Mesothelial cell of epicardium (in vitro differentiated cells): ENCODE measurements around the gene NIM1K. TPM values are rescaled to one million over a fixed set of nuclear protein-coding genes. Genes with fewer than 3 reads are reported as not detected.
"Not testable (repeated sequence)": the region's sequence is repeated elsewhere in the genome, so short reads cannot be mapped to it uniquely, and the experiment has no call there.

Experiments used
- DNase-seq, 2 experiments: peaks; one replicate each; pipeline ENCODE4 v3.0.0; 2021; ENCODE audit warnings: low spot score in 2 of 2; ENCODE audit not compliant: unreplicated experiment in 2 of 2
- H3K27ac Mint-ChIP-seq: 2 replicates; pipeline ENCODE4 v1.8.0; 2021; ENCODE audit warnings: mixed read lengths
- H3K27me3 Mint-ChIP-seq: 2 replicates; pipeline ENCODE4 v1.8.0; 2021; ENCODE audit warnings: low read depth, mixed read lengths
- H3K36me3 Mint-ChIP-seq: 2 replicates; pipeline ENCODE4 v1.8.0; 2021; ENCODE audit warnings: mixed read lengths
- H3K4me1 Mint-ChIP-seq: 2 replicates; pipeline ENCODE4 v1.8.0; 2021; ENCODE audit warnings: mixed read lengths
- H3K4me3 Mint-ChIP-seq: 2 replicates; pipeline ENCODE4 v1.8.0; 2021; ENCODE audit warnings: mild to moderate bottlenecking, moderate library complexity, mixed read lengths
- H3K9me3 Mint-ChIP-seq: 2 replicates; pipeline ENCODE4 v1.8.0; 2021; ENCODE audit warnings: mixed read lengths
- total RNA-seq: library from RNA; stranded (reverse); gene quantifications from 3 replicates; pipeline ENCODE4 v1.2.1, GENCODE V29; 2021
- TF ChIP-seq, protein P1 (sequence below): fragments of 200-600 bp; sonication (generic); IDR thresholded peaks from one replicate; pipeline ENCODE4 v1.5.0; 2021; ENCODE audit warnings: antibody characterized with exemption; ENCODE audit not compliant: unreplicated experiment

The NIM1K gene
- total RNA-seq, 1 donor from 2014 or later, result 0.22 TPM

DNA sequence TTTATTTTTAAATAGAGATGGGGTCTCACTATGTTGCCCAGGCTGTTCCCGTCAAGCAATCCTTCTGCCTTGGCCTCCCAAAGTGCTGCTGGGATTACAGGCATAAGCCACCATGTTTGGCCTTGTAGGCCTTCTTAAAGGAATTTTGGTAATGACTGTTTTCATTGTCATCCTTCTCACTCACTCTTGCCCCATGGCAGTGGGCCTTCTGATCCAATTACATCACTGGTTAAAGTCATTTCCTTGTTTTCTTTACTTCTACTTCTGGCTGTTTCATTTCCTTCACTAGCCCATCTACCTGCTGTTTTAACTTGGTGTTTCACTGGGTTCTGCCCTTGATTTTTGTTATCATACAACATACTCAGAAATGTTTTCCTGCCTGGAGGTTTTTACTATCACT, 20.1 kb upstream of the NIM1K start:
- Mint-ChIP-seq H3K27ac (no peak overlapping the region), H3K36me3 (peaks cover 37% of the 10 kb centered on the region), H3K4me1 (no peaks in the 10 kb centered on the region), H3K4me3 (no peak overlapping the region), H3K9me3 (no peaks in the 10 kb centered on the region), H3K27me3 (no peaks in the 10 kb centered on the region)
- no peak for DNase-seq
- TF ChIP-seq, protein P1, sequence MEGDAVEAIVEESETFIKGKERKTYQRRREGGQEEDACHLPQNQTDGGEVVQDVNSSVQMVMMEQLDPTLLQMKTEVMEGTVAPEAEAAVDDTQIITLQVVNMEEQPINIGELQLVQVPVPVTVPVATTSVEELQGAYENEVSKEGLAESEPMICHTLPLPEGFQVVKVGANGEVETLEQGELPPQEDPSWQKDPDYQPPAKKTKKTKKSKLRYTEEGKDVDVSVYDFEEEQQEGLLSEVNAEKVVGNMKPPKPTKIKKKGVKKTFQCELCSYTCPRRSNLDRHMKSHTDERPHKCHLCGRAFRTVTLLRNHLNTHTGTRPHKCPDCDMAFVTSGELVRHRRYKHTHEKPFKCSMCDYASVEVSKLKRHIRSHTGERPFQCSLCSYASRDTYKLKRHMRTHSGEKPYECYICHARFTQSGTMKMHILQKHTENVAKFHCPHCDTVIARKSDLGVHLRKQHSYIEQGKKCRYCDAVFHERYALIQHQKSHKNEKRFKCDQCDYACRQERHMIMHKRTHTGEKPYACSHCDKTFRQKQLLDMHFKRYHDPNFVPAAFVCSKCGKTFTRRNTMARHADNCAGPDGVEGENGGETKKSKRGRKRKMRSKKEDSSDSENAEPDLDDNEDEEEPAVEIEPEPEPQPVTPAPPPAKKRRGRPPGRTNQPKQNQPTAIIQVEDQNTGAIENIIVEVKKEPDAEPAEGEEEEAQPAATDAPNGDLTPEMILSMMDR, result no peak

DNA sequence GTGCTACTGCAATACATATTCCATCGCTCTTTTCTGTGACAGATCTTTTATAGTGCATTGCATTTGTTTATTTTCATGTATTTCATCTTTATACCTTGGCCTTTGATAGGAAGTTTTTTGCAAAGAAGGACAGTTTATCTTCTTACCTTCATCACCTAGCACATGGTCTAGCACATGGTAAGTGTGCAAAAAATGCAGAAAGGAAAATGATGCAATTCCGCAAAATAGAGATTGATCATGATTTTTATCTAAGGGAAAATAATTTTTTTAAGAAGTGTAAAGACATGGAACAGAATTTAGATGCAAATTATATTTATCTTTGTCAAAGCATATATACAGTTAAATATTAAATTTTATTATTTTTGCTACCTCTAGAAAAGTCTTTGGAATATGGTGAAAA, 19.2 kb upstream of the NIM1K start:
- H3K27ac Mint-ChIP-seq, result no peak overlapping the region

GRCh38 chr5:43174586-43174985, 17.4 kb upstream of the NIM1K start:
- Mint-ChIP-seq H3K9me3 (no peaks in the 10 kb centered on the region), H3K4me3 (no peak overlapping the region), H3K27ac (no peak overlapping the region), H3K36me3 (peaks cover 35% of the 10 kb centered on the region), H3K4me1 (no peaks in the 10 kb centered on the region), H3K27me3 (no peaks in the 10 kb centered on the region)
- TF ChIP-seq, protein P1, result no peak
- DNase-seq, result no peak

More for the DNA sequence above, 19.2 kb upstream of the NIM1K start:
- TF ChIP-seq, protein P1, result no peak
- peaks cover 42% of the 10 kb centered on the region for H3K36me3 Mint-ChIP-seq
- no peak for DNase-seq
- H3K9me3 Mint-ChIP-seq, result no peaks in the 10 kb centered on the region
- H3K27me3 Mint-ChIP-seq, result no peaks in the 10 kb centered on the region
- no peaks in the 10 kb centered on the region for H3K4me1 Mint-ChIP-seq
- no peak overlapping the region for H3K4me3 Mint-ChIP-seq

DNA sequence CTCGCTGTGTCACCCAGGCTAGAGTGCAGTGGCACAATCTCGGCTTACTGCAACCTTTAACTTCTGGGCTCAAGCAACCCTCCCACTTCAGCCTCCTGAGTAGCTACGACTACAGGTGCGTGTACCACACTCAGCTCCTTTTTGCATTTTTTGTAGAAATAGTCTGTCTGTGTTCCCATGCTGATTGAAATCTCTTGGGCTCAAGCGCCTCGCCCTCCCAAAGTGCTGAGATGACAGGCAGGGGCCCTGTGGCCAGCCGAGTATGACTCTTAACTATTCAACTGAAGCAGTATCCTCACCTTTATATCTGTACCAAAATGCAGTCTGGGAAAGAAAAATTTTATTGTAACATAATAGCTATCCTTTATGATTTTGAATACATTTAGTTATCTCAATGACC, 12.2 kb upstream of the NIM1K start:
- TF ChIP-seq, protein P1, result no peak

DNA sequence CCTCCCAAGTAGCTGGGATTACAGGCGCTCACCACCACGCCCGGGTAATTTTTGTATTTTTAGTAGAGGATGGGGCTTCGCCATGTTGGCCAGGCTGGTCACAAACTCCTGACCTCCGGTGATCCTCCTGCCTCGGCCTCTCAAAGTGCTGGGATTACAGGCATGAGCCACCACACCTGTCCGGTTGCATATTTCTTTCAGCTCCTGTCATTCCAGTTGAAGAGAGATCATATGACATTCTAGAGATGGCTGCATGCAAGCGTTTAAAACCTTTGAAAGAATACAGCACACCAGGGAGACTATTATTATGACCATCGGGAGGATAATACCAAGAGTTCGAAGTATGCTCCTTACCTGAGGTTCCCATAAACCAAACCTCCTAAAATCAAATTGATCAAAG, 9.6 kb upstream of the NIM1K start:
- no peak overlapping the region for H3K27ac Mint-ChIP-seq
- H3K4me1 Mint-ChIP-seq, result no peaks in the 10 kb centered on the region
- H3K4me3 Mint-ChIP-seq, result no peak overlapping the region
- no peaks in the 10 kb centered on the region for H3K27me3 Mint-ChIP-seq
- DNase-seq, result no peak
- no peaks in the 10 kb centered on the region for H3K9me3 Mint-ChIP-seq
- peaks cover 19% of the 10 kb centered on the region for H3K36me3 Mint-ChIP-seq
- TF ChIP-seq, protein P1, result no peak

More for the DNA sequence above, 12.2 kb upstream of the NIM1K start:
- Mint-ChIP-seq H3K27me3 (no peaks in the 10 kb centered on the region), H3K9me3 (no peaks in the 10 kb centered on the region), H3K27ac (no peak overlapping the region), H3K4me3 (no peak overlapping the region), H3K4me1 (no peaks in the 10 kb centered on the region), H3K36me3 (peaks cover 23% of the 10 kb centered on the region)
- no peak for DNase-seq

DNA sequence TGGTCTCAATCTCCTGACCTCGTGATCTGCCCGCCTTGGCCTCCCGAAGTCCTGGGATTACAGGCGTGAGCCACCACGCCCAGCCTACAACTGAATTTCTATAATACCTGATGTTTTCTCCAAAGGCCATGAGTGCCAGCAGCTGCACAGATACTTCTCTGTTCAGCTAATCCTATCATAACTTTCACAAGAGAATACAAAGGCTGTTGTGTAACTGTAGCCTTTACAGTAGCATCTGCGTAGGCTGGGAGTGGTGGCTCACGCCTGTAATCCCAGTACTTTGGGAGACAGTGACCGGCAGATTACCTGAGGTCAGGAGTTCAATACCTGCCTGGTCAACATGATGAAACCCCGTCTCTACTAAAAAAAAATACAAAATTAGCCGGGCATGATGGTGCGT, 8.9 kb upstream of the NIM1K start:
- peaks cover 19% of the 10 kb centered on the region for H3K36me3 Mint-ChIP-seq
- not testable (repeated sequence) for DNase-seq, H3K27ac Mint-ChIP-seq, H3K9me3 Mint-ChIP-seq, H3K4me3 Mint-ChIP-seq, H3K4me1 Mint-ChIP-seq, H3K27me3 Mint-ChIP-seq
